K562 (cell line): ENCODE data around the gene PLEK2. TPM values are rescaled to one million over a fixed set of nuclear protein-coding genes. Genes with fewer than 3 reads are reported as not detected.

Source experiments
- ATAC-seq: fragments of 200-7000 bp; cut with Tn5 transposase; 3 replicates; pipeline ENCODE4 v1.9.1; 2020; ENCODE audit warnings: moderate library complexity
- BruUV-seq: library from RNA; stranded (reverse); fragments of 400-500 nt; replicated peaks from 2 replicates; lab custom pipeline; 2021; lab: Mats Ljungman, UMichigan
- CTCF ChIA-PET: fragments of 300-600 bp; formaldehyde crosslinking; extraction: SDS; loops from one replicate; lab custom pipeline; 2021; ENCODE audit warnings: low intra/inter-chr PET ratio; lab: Yijun Ruan, JAX
- POLR2A ChIA-PET: fragments of 300-600, 350-650 bp; sonication (Branson Sonifier 250); formaldehyde crosslinking; extraction: SDS; loops from one replicate; lab custom pipeline; 2021; ENCODE audit warnings: antibody characterized with exemption, inconsistent platforms; lab: Yijun Ruan, JAX
- DNase-seq, 4 experiments: peaks; one replicate each; pipeline versions ENCODE4 v3.0.0 to v3.0.0-alpha.2; 2011 to 2018; ENCODE audit warnings: low spot score in 3 of 4, mixed read lengths in 3 of 4; ENCODE audit errors: extremely low read depth in 1 of 4
- FAIRE-seq: peaks from 2 replicates; lab custom pipeline; 2011; peaks lifted over from hg19 to GRCh38; lab: Jason Lieb, UNC
- H2AFZ ChIP-seq: 2 replicates; pipeline ENCODE4 v1.6.0; 2011; ENCODE audit warnings: low read depth, low read length, control low read depth, inconsistent platforms
- H3K27ac ChIP-seq: fragments of 200-600 bp; 3 replicates; pipeline ENCODE4 v1.8.0; 2011; ENCODE audit warnings: low read depth, mild to moderate bottlenecking, control low read depth, inconsistent platforms, low read length, moderate library complexity, mixed read lengths; ENCODE audit errors: extremely low read depth
- H3K27me3 ChIP-seq, 2 experiments: fragments of 300-600 bp in 1 of 2; 2 replicates in 1 of 2; 3 replicates in 1 of 2; pipeline versions ENCODE4 v1.6.0 to v1.8.0; 2011; ENCODE audit warnings: inconsistent platforms in 2 of 2, low read length in 2 of 2, mild to moderate bottlenecking in 1 of 2, mixed read lengths in 1 of 2, moderate library complexity in 1 of 2; ENCODE audit not compliant: control insufficient read depth in 2 of 2, insufficient read depth in 2 of 2
- H3K36me3 ChIP-seq: fragments of 300-600 bp; 3 replicates; pipeline ENCODE4 v1.8.0; 2011; ENCODE audit warnings: mild to moderate bottlenecking, low read length, inconsistent platforms; ENCODE audit not compliant: control insufficient read depth, insufficient read depth
- H3K4me1 ChIP-seq, 2 experiments: fragments of 200-600 bp in 1 of 2; replicated peaks in 1 of 2; 2 replicates in 1 of 2; 3 replicates in 1 of 2; pipeline versions ENCODE4 v1.5.1 to v1.8.0; 2011; ENCODE audit warnings: inconsistent platforms in 2 of 2, low read length in 2 of 2, mild to moderate bottlenecking in 1 of 2, mixed read lengths in 1 of 2, moderate library complexity in 1 of 2; ENCODE audit not compliant: control insufficient read depth in 2 of 2, insufficient read depth in 2 of 2
- H3K4me2 ChIP-seq: 2 replicates; pipeline ENCODE4 v1.6.1; 2011; ENCODE audit warnings: low read length, control low read depth, inconsistent platforms, mixed read lengths; ENCODE audit not compliant: insufficient read depth
- H3K4me3 ChIP-seq: fragments of 200-600 bp; sonication (generic), shearing (Covaris generic); 2 replicates; pipeline ENCODE4 v1.5.1; 2016; ENCODE audit warnings: control low read depth, inconsistent platforms
- H3K79me2 ChIP-seq: fragments of 200-600 bp; 3 replicates; pipeline ENCODE4 v1.8.0; 2011; ENCODE audit warnings: low read length, inconsistent platforms; ENCODE audit not compliant: control insufficient read depth, insufficient read depth
- H3K9ac ChIP-seq, 2 experiments: 2 replicates each; pipeline versions ENCODE4 v1.6.0 to v1.6.1; 2011; ENCODE audit warnings: low read depth in 2 of 2, low read length in 2 of 2, control low read depth in 1 of 2, inconsistent platforms in 1 of 2, mild to moderate bottlenecking in 1 of 2, mixed read lengths in 1 of 2; ENCODE audit not compliant: insufficient read depth in 1 of 2
- H3K9me1 ChIP-seq: one replicate; pipeline ENCODE4 v1.6.0; 2011; ENCODE audit warnings: inconsistent platforms, mild to moderate bottlenecking, low read length, moderate library complexity; ENCODE audit not compliant: control insufficient read depth, insufficient read depth
- H3K9me3 ChIP-seq: replicated peaks from 2 replicates; pipeline ENCODE4 v1.5.1; 2011; ENCODE audit warnings: low read depth, low read length, inconsistent platforms; ENCODE audit not compliant: control insufficient read depth, insufficient read depth
- H4K20me1 ChIP-seq: replicated peaks from 2 replicates; pipeline ENCODE4 v1.6.1; 2011; ENCODE audit warnings: low read length, inconsistent platforms, mixed read lengths; ENCODE audit not compliant: control insufficient read depth, insufficient read depth
- FUS ChIP-seq: fragments of 200-400 bp; formaldehyde crosslinking; optimal IDR thresholded peaks from 2 replicates; pipeline ENCODE3; 2017; ENCODE audit warnings: low read depth, low read length
- HOMEZ ChIP-seq: fragments of 250-450 bp; sonication (Bioruptor Pico); IDR thresholded peaks from 2 replicates; pipeline ENCODE4 v1.4.0; 2020; ENCODE audit warnings: mild to moderate bottlenecking, moderate library complexity
- SIN3A ChIP-seq, 2 experiments: fragments of 150-350 bp in 1 of 2; IDR thresholded peaks; 2 replicates each; pipeline ENCODE4 v1.6.1; 2011 to 2016; ENCODE audit warnings: borderline replicate concordance in 2 of 2, low read depth in 2 of 2, low read length in 2 of 2, mild to moderate bottlenecking in 2 of 2, moderate library complexity in 2 of 2; ENCODE audit not compliant: control insufficient read depth in 1 of 2
- TBP ChIP-seq: optimal IDR thresholded peaks from 2 replicates; pipeline ENCODE3; 2011; ENCODE audit warnings: low read depth, low read length, improper control_type of control experiment
- ZKSCAN1 ChIP-seq: fragments of 150-350 bp; IDR thresholded peaks from 2 replicates; pipeline ENCODE4 v1.6.1; 2016; ENCODE audit warnings: low read depth, low read length
- ZNF143 ChIP-seq: sonication (generic); formaldehyde crosslinking; IDR thresholded peaks from 2 replicates; pipeline ENCODE4 v1.9.0; 2022; ENCODE audit warnings: mild to moderate bottlenecking, missing genetic modification reagents
- WGBS: fragments of 100-300 bp; shearing (Covaris generic); methylation state at CpG from one replicate; pipeline ENCODE4 v1.1.6; 2016; ENCODE audit warnings: low coverage, mixed read lengths; ENCODE audit not compliant: insufficient coverage; ENCODE audit errors: missing lambda C conversion rate; 5-methylcytosine and 5-hydroxymethylcytosine counted together
- in situ Hi-C: fragments of 300-500 bp; cut with MboI; formaldehyde crosslinking; loops from 4 replicates; pipeline ENCODE4 v1.15.0; 2018; ENCODE audit warnings: inconsistent platforms, mixed read lengths
- intact Hi-C: fragments of 100-400 bp; cut with micrococcal nuclease; formaldehyde crosslinking; loops from 2 replicates; pipeline ENCODE4 v1.14.2; 2022
- polyA plus RNA-seq, 8 experiments: library from polyadenylated mRNA; depleted of rRNA in 4 of 8; stranded (reverse) in 5 of 8; unstranded in 3 of 8; fragments of >200 nt; fragmentation: Nextera tagmentation in 2 of 8; fragmentation: Illumina TruSeq in 1 of 8; extraction: Ambion mirVana in 2 of 8; extraction: Trizol in 1 of 8; gene quantifications; 2 replicates each; pipeline versions ENCODE4 v1.2.1 to v1.2.3, GENCODE V29; 2011 to 2014; ENCODE audit warnings: inconsistent platforms in 1 of 8, missing spikeins in 1 of 8
- total RNA-seq, 7 experiments: library from RNA; depleted of rRNA in 6 of 7; stranded (reverse); fragments of >200 nt in 6 of 7; fragmentation: Illumina TruSeq in 2 of 7; extraction: Trizol in 2 of 7; gene quantifications; 2 replicates each; pipeline versions ENCODE4 v1.2.1 to v1.2.3, GENCODE V29; 2011 to 2021; ENCODE audit warnings: low replicate concordance in 1 of 7

Gene PLEK2
- total and polyA plus RNA-seq, 9 of the 15 experiments (the other 6 are each of a cell fraction or from before 2014, with no cell fraction given), result not detected

GRCh38 chr14:67416810-67417209, 4.8 kb upstream of the PLEK2 start:
- ATAC-seq (no peak), FAIRE-seq (no peak)

More at GRCh38 chr14:67416810-67417209, 4.8 kb upstream of the PLEK2 start:
- H3K79me2 ChIP-seq, result no peaks in the 10 kb centered on the region
- peak overlapping the region; percentile 58; the same call in 1 of the 2 replicates for H3K4me2 ChIP-seq
- peak overlapping the region in 1 of 2 experiments; percentile 45; a peak in 3 of 4 replicates for H3K9ac ChIP-seq
- in situ Hi-C loops, result no loop called here
- no peaks in the 10 kb centered on the region for H3K36me3 ChIP-seq
- intact Hi-C loops, result no loop called here
- H3K4me3 ChIP-seq, result no peak overlapping the region
- TF ChIP-seq ZNF143 (CRISPR knock-in tag) (no peak), TBP (peak; percentile 4), HOMEZ (no peak), SIN3A (IDR thresholded peaks at IDR 0.05; ENCODE audit: borderline replicate concordance in 2 of 2, control insufficient read depth in 1 of 2, low read depth in 2 of 2, low read length in 2 of 2) (no peak), FUS (no peak), ZKSCAN1 (peak; percentile 77)
- no peak for DNase-seq
- H4K20me1 ChIP-seq, result no peaks in the 10 kb centered on the region
- H3K9me3 ChIP-seq, result 0 out of 2 replicates have a peak, but pooled peaks cover 2% of the 10 kb centered on the region
- CTCF ChIA-PET, result no interaction called here
- H2AFZ ChIP-seq, result peak overlapping the region; percentile 37
- H3K9me1 ChIP-seq, result no peaks in the 10 kb centered on the region
- 79% methylated on average over 2 of the region's 2 CpGs for WGBS
- BruUV-seq, result no TSS peak
- H3K4me1 ChIP-seq, result peaks cover 39 to 63% of the 10 kb centered on the region in 2 experiments
- peak overlapping the region; percentile 57; the same call in 1 of the 3 replicates for H3K27ac ChIP-seq
- POLR2A ChIA-PET, result interaction anchor here (1.0 kb wide), 1 partner anchor 10 kb away, joined by 8 read pairs; no protein-coding TSS in a partner anchor
- no peaks in the 10 kb centered on the region for H3K27me3 ChIP-seq
